ENCODE measurements around the gene CCL24.

- TF ChIP-seq POLR2A (IDR thresholded peaks at IDR 0.05; ENCODE audit: low read length), result no peak
- TF ChIP-seq GATA1 (IDR thresholded peaks at IDR 0.05; ENCODE audit: low read depth, low read length), result no peak
Measured at GRCh38 chr7:75813084-75813483, 522 bp downstream of the CCL24 start.

Data from erythroblast (primary cell).